ENCODE measurements around the gene CD300LF. TPM values are rescaled to one million over a fixed set of nuclear protein-coding genes. Genes with fewer than 3 reads are reported as not detected.
A peak's percentile ranks its signal among the peaks of the same experiment; 100 is the strongest.

CD300LF gene
- total and polyA plus RNA-seq, 9 of the 15 experiments (the other 6 are each of a cell fraction or from before 2014, with no cell fraction given), result not detected

DNA sequence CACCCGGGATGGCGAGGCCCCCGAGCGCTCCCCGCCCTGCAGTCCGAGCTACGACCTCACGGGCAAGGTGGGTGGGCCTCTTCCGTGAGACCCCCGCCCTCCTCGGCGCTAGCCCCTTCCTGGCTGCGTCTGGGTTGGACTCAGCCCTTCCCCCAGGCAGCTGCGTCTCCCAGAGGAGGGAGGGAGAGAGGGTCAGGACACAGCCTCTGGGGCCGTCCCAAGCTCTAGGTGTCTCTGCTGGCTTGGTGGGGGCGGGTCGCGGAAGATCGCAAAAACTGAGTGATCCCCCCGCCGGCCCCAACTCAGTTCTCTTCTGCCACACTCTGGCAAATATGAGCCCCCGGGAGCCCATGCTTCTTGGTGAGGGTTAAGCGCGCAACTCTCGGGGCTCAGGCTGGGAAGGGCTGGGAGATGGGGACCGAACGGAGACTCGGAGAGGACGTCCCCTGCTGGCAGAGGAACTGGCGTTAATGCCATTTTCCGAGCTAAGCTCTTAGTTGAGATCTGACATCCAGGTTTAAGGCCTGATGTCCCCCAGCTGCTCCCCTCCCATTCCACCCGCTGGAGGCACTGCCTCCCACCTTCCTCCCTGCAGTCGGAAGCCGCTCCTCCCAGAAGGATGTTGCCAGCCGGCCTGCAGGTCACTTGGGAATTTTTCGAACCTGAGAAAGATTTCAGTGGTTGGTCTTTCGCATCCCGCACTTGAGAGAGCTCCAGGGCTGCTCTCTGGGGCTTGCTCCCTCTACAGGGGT lies 24.8 kb upstream of the CD300LF start:
- H3K4me3 ChIP-seq, result no peak overlapping the region
- ATAC-seq (peak; percentile 50; the same call in 2 of the 3 replicates), FAIRE-seq (no peak), DNase-seq (ENCODE audit: extremely low read depth in 1 of 4, low spot score in 3 of 4) (peak in 2 of 4 experiments; percentile 32)
- no peak overlapping the region for H3K9ac ChIP-seq (ENCODE audit: insufficient read depth in 1 of 2, low read depth in 2 of 2, low read length in 2 of 2)
- H3K27ac ChIP-seq (ENCODE audit: extremely low read depth, low read depth, low read length), result no peak overlapping the region
- no TSS peak for BruUV-seq (replicated peaks)
- H3K27me3 ChIP-seq (ENCODE audit: control insufficient read depth in 2 of 2, insufficient read depth in 2 of 2, low read length in 2 of 2), result peaks cover 34 to 75% of the 10 kb centered on the region in 2 experiments; a peak in 4 of 5 replicates
- H3K4me2 ChIP-seq (ENCODE audit: insufficient read depth, low read length), result no peak overlapping the region
- 17% methylated on average over 27 of the region's 38 CpGs for WGBS (ENCODE audit: insufficient coverage, low coverage, missing lambda C conversion rate)
- intact Hi-C loops (cut with micrococcal nuclease), result loop anchor here (1.0 kb wide), 1 partner anchor 80 kb away; no protein-coding TSS in a partner anchor
- no peaks in the 10 kb centered on the region for H3K9me1 ChIP-seq (ENCODE audit: control insufficient read depth, insufficient read depth, low read length)
- peaks cover 0 to 20% of the 10 kb centered on the region in 2 experiments; a peak in 3 of 5 replicates for H3K4me1 ChIP-seq (replicated peaks in 1 of 2; ENCODE audit: control insufficient read depth in 2 of 2, insufficient read depth in 2 of 2, low read length in 2 of 2)
- no peaks in the 10 kb centered on the region for H3K36me3 ChIP-seq (ENCODE audit: control insufficient read depth, insufficient read depth, low read length)
- H3K9me3 ChIP-seq (replicated peaks; ENCODE audit: control insufficient read depth, insufficient read depth, low read depth, low read length), result no peaks in the 10 kb centered on the region
- in situ Hi-C loops (cut with MboI), result no loop called here
- POLR2A ChIA-PET, result interaction anchor here (0.6 to 1.0 kb wide), 5 partner anchors 40 to 1452 kb away, joined by 3 to 4 read pairs (median 4); no protein-coding TSS in a partner anchor
- no peak overlapping the region for H2AFZ ChIP-seq (ENCODE audit: low read depth, low read length)
- H4K20me1 ChIP-seq (replicated peaks; ENCODE audit: control insufficient read depth, insufficient read depth, low read length), result peaks cover 5% of the 10 kb centered on the region; the same call in 1 of the 2 replicates
- CTCF ChIA-PET (ENCODE audit: low intra/inter-chr PET ratio), result interaction anchor here (2.6 kb wide), 1 partner anchor 80 kb away, joined by 15 read pairs; no protein-coding TSS in a partner anchor
- H3K79me2 ChIP-seq (ENCODE audit: control insufficient read depth, insufficient read depth, low read length), result no peaks in the 10 kb centered on the region
- TF ChIP-seq SLC30A9 (CRISPR knock-in tag; IDR thresholded peaks at IDR 0.05), result no peak
- TF ChIP-seq ARHGAP35 (IDR thresholded peaks at IDR 0.05; ENCODE audit: partially characterized antibody), result no peak
- TF ChIP-seq, protein P1, sequence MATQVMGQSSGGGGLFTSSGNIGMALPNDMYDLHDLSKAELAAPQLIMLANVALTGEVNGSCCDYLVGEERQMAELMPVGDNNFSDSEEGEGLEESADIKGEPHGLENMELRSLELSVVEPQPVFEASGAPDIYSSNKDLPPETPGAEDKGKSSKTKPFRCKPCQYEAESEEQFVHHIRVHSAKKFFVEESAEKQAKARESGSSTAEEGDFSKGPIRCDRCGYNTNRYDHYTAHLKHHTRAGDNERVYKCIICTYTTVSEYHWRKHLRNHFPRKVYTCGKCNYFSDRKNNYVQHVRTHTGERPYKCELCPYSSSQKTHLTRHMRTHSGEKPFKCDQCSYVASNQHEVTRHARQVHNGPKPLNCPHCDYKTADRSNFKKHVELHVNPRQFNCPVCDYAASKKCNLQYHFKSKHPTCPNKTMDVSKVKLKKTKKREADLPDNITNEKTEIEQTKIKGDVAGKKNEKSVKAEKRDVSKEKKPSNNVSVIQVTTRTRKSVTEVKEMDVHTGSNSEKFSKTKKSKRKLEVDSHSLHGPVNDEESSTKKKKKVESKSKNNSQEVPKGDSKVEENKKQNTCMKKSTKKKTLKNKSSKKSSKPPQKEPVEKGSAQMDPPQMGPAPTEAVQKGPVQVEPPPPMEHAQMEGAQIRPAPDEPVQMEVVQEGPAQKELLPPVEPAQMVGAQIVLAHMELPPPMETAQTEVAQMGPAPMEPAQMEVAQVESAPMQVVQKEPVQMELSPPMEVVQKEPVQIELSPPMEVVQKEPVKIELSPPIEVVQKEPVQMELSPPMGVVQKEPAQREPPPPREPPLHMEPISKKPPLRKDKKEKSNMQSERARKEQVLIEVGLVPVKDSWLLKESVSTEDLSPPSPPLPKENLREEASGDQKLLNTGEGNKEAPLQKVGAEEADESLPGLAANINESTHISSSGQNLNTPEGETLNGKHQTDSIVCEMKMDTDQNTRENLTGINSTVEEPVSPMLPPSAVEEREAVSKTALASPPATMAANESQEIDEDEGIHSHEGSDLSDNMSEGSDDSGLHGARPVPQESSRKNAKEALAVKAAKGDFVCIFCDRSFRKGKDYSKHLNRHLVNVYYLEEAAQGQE (IDR thresholded peaks at IDR 0.05; ENCODE audit: borderline replicate concordance), result peak; percentile 17; the same call in 1 of the 2 replicates
- TF ChIP-seq, protein P1 (CRISPR knock-in tag; IDR thresholded peaks at IDR 0.05; ENCODE audit: low read depth), result no peak
- TF ChIP-seq, protein P2, sequence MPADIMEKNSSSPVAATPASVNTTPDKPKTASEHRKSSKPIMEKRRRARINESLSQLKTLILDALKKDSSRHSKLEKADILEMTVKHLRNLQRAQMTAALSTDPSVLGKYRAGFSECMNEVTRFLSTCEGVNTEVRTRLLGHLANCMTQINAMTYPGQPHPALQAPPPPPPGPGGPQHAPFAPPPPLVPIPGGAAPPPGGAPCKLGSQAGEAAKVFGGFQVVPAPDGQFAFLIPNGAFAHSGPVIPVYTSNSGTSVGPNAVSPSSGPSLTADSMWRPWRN (IDR thresholded peaks at IDR 0.05; ENCODE audit: low read depth), result no peak
- no peak for TF ChIP-seq CBX1 (IDR thresholded peaks at IDR 0.05; ENCODE audit: low read depth)
- TF ChIP-seq NCOA1 (IDR thresholded peaks at IDR 0.05; ENCODE audit: low read depth), result no peak
- no peak for TF ChIP-seq DPF2 (IDR thresholded peaks at IDR 0.05)
- no peak for TF ChIP-seq CHD2 (IDR thresholded peaks at IDR 0.05; ENCODE audit: low read depth, low read length)
- peak; percentile 71 for TF ChIP-seq ZNF263 (CRISPR knock-in tag; IDR thresholded peaks at IDR 0.05; ENCODE audit: borderline replicate concordance)
- no peak for TF ChIP-seq FIP1L1 (IDR thresholded peaks at IDR 0.05; ENCODE audit: low read depth, low read length, poor library complexity, severe bottlenecking)
- TF ChIP-seq RAD21 (CRISPR knock-in tag; conservative IDR thresholded peaks at IDR 0.05 in 1 of 2, IDR thresholded peaks at IDR 0.05 in 1 of 2), result peak; percentile 12 to 51; a peak in 2 of 4 replicates
- TF ChIP-seq HNRNPLL (IDR thresholded peaks at IDR 0.05; ENCODE audit: low read depth, low read length, poor library complexity, severe bottlenecking), result no peak

Measured in K562 (cell line).